Testis (tissue), 3 donors: ENCODE data around the gene GID8. TPM values are rescaled to one million over a fixed set of nuclear protein-coding genes. Genes with fewer than 3 reads are reported as not detected.

Source experiments
- DNase-seq: peaks from one replicate; pipeline ENCODE4 v3.0.0-alpha.2; 2019
- H3K27ac ChIP-seq, 2 donors: fragments of 200-600 bp; sonication (generic); one replicate each; pipeline ENCODE4 v1.5.1; 2019
- H3K27me3 ChIP-seq: fragments of 200-600 bp; sonication (generic); one replicate; pipeline ENCODE4 v1.5.1; 2019
- H3K36me3 ChIP-seq: fragments of 200-600 bp; sonication (generic); one replicate; pipeline ENCODE4 v1.5.1; 2017; ENCODE audit warnings: low read depth; ENCODE audit errors: missing control alignments
- H3K4me1 ChIP-seq: fragments of 200-600 bp; sonication (generic); one replicate; pipeline ENCODE4 v1.5.1; 2019
- H3K4me3 ChIP-seq, 2 donors: fragments of 200-600 bp; sonication (generic); one replicate each; pipeline ENCODE4 v1.5.1; 2017 to 2019
- H3K9me3 ChIP-seq: fragments of 200-600 bp; sonication (generic); one replicate; pipeline ENCODE4 v1.5.1; 2017
- CTCF ChIP-seq, 3 experiments: fragments of 450-650 bp in 2 of 3; fragments of 200-600 bp in 1 of 3; sonication (generic) in 1 of 3; IDR thresholded peaks; one replicate each; pipeline ENCODE4 v1.5.1; 2016 to 2019; ENCODE audit warnings: antibody characterized with exemption in 3 of 3, mild to moderate bottlenecking in 2 of 3, moderate library complexity in 1 of 3
- POLR2A ChIP-seq: fragments of 450-650 bp; IDR thresholded peaks from one replicate; pipeline ENCODE4 v1.6.1; 2017; ENCODE audit warnings: antibody characterized with exemption, mild to moderate bottlenecking, moderate library complexity
- WGBS, 2 donors: methylation state at CpG; one replicate each; pipeline ENCODE4 v1.1.5; 2018; 5-methylcytosine and 5-hydroxymethylcytosine counted together
- intact Hi-C: fragments of 100-400 bp; cut with DNase I; formaldehyde crosslinking; loops from one replicate; pipeline ENCODE4 v1.15.1; 2023; ENCODE audit warnings: low total_unique reads
- polyA plus RNA-seq: library from polyadenylated mRNA; stranded (reverse); fragments of 350-450 nt; fragmentation: Illumina TruSeq; extraction: RNeasy Lipid Tissue Mini Kit (QIAGEN cat#74804); gene quantifications from one replicate; pipeline ENCODE4 v1.2.3, GENCODE V29; 2014; ENCODE audit warnings: low read depth, low replicate concordance; ENCODE audit not compliant: insufficient read depth
- total RNA-seq, 2 donors: library from RNA; depleted of rRNA; stranded (reverse); fragments of >200 nt; gene quantifications; one replicate each; pipeline ENCODE4 v1.2.3, GENCODE V29; 2016

The GID8 gene
- total and polyA plus RNA-seq, 3 donors from 2014 or later: 27.3 to 42.6 (median 41.9) TPM

GRCh38 chr20:62900692-62901584 lies 37.0 kb upstream of the GID8 start:
- WGBS, 2 donors: 54 to 60% methylated on average over 20 of the region's 20 CpGs
- Histone ChIP-seq H3K27me3 (no peaks in the 10 kb centered on the region), H3K27ac (no peak overlapping the region), H3K9me3 (no peaks in the 10 kb centered on the region), H3K4me3 (no peak overlapping the region), H3K4me1 (peaks cover 10% of the 10 kb centered on the region), H3K36me3 (no peaks in the 10 kb centered on the region)
- intact Hi-C loops: no loop called here
- DNase-seq: no peak
- TF ChIP-seq CTCF (IDR thresholded peaks at IDR 0.05) (no peak), POLR2A (no peak)

- Histone ChIP-seq H3K4me1 (peaks cover 10% of the 10 kb centered on the region), H3K27ac (no peak overlapping the region), H3K9me3 (no peaks in the 10 kb centered on the region), H3K36me3 (no peaks in the 10 kb centered on the region), H3K4me3 (no peak overlapping the region), H3K27me3 (no peaks in the 10 kb centered on the region)
- intact Hi-C loops: no loop called here
- TF ChIP-seq POLR2A (no peak), CTCF (IDR thresholded peaks at IDR 0.05) (no peak)
- DNase-seq: no peak
- 84 to 89% methylated on average over 11 of the region's 11 CpGs for WGBS, 2 donors
Measured at GRCh38 chr20:62901891-62902290, 36.1 kb upstream of the GID8 start.

- intact Hi-C loops: no loop called here
- H3K27me3 ChIP-seq: no peaks in the 10 kb centered on the region
- TF ChIP-seq CTCF (IDR thresholded peaks at IDR 0.05) (no peak), POLR2A (no peak)
- H3K4me1 ChIP-seq: peaks cover 10% of the 10 kb centered on the region
- H3K36me3 ChIP-seq: no peaks in the 10 kb centered on the region
- no peak overlapping the region for H3K4me3 ChIP-seq
- H3K27ac ChIP-seq: no peak overlapping the region
- DNase-seq: no peak
- WGBS, 2 donors: 82 to 89% methylated on average over 5 to 7 of the region's 7 CpGs
- no peaks in the 10 kb centered on the region for H3K9me3 ChIP-seq
Measured at GRCh38 chr20:62902926-62903615, 34.9 kb upstream of the GID8 start.

GRCh38 chr20:62905536-62906117 lies 32.3 kb upstream of the GID8 start:
- 90 to 91% methylated on average over 17 of the region's 17 CpGs for WGBS, 2 donors
- Histone ChIP-seq H3K36me3 (no peaks in the 10 kb centered on the region), H3K4me3 (no peak overlapping the region), H3K27ac (no peak overlapping the region), H3K27me3 (no peaks in the 10 kb centered on the region), H3K4me1 (peaks cover under 1% of the 10 kb centered on the region), H3K9me3 (no peaks in the 10 kb centered on the region)
- DNase-seq: no peak
- intact Hi-C loops: no loop called here
- TF ChIP-seq POLR2A (no peak), CTCF (IDR thresholded peaks at IDR 0.05) (no peak)
